ENCODE results near the gene FAM229B. TPM values are rescaled to one million over a fixed set of nuclear protein-coding genes. Genes with fewer than 3 reads are reported as not detected.

The FAM229B gene
- total RNA-seq, 1 donor from 2014 or later, result 13.6 TPM

DNA sequence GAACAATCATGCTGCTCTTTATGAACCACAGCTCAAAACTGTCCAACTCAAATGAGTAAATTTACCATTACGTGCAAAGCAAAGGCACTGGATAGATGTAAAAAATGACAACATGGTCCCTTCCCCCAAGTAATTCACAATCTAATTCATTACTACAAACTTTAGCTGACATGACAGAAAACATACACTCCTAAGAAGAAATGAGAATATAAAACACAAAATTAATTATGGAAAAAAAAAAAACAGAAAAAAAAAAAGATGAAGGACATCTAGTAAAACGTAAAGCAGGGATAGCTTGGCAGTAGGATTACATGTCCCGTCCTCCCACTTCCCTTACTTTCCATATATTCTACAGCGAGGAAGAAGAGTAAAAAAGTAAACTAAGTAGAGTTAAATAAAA lies 5.8 kb upstream of the FAM229B start:
- intact Hi-C loops (cut with DNase I), result no loop called here
- TF ChIP-seq, protein P1, sequence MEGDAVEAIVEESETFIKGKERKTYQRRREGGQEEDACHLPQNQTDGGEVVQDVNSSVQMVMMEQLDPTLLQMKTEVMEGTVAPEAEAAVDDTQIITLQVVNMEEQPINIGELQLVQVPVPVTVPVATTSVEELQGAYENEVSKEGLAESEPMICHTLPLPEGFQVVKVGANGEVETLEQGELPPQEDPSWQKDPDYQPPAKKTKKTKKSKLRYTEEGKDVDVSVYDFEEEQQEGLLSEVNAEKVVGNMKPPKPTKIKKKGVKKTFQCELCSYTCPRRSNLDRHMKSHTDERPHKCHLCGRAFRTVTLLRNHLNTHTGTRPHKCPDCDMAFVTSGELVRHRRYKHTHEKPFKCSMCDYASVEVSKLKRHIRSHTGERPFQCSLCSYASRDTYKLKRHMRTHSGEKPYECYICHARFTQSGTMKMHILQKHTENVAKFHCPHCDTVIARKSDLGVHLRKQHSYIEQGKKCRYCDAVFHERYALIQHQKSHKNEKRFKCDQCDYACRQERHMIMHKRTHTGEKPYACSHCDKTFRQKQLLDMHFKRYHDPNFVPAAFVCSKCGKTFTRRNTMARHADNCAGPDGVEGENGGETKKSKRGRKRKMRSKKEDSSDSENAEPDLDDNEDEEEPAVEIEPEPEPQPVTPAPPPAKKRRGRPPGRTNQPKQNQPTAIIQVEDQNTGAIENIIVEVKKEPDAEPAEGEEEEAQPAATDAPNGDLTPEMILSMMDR (IDR thresholded peaks at IDR 0.05), result no peak
- Histone ChIP-seq H3K4me1 (peaks cover 12% of the 10 kb centered on the region), H3K4me3 (no peak overlapping the region), H3K27me3 (ENCODE audit: low read depth) (no peaks in the 10 kb centered on the region), H3K27ac (no peak overlapping the region), H3K36me3 (peaks cover 68% of the 10 kb centered on the region), H3K9me3 (no peaks in the 10 kb centered on the region)
- ATAC-seq, result no peak
- no peak for DNase-seq

GRCh38 chr6:112085286-112086065 lies 1.9 kb upstream of the FAM229B start:
- ATAC-seq, result no peak
- no peak overlapping the region for H3K4me3 ChIP-seq
- H3K27ac ChIP-seq, result no peak overlapping the region
- H3K36me3 ChIP-seq, result peaks cover 30% of the 10 kb centered on the region
- intact Hi-C loops (cut with DNase I), result no loop called here
- no peaks in the 10 kb centered on the region for H3K9me3 ChIP-seq
- H3K4me1 ChIP-seq, result peaks cover 18% of the 10 kb centered on the region
- TF ChIP-seq, protein P1 (IDR thresholded peaks at IDR 0.05), result no peak
- no peaks in the 10 kb centered on the region for H3K27me3 ChIP-seq (ENCODE audit: low read depth)
- DNase-seq, result no peak

- Histone ChIP-seq H3K27ac (peak overlapping the region; percentile 88), H3K9me3 (no peaks in the 10 kb centered on the region), H3K36me3 (peaks cover 23% of the 10 kb centered on the region), H3K4me1 (peaks cover 18% of the 10 kb centered on the region), H3K27me3 (ENCODE audit: low read depth) (no peaks in the 10 kb centered on the region), H3K4me3 (peak overlapping the region; percentile 78)
- DNase-seq (no peak), ATAC-seq (peak; percentile 42 to 62)
- TF ChIP-seq, protein P1 (IDR thresholded peaks at IDR 0.05), result peak; percentile 23
- intact Hi-C loops (cut with DNase I), result no loop called here
Measured at GRCh38 chr6:112086744-112087135, 651 bp upstream of the FAM229B start.

DNA sequence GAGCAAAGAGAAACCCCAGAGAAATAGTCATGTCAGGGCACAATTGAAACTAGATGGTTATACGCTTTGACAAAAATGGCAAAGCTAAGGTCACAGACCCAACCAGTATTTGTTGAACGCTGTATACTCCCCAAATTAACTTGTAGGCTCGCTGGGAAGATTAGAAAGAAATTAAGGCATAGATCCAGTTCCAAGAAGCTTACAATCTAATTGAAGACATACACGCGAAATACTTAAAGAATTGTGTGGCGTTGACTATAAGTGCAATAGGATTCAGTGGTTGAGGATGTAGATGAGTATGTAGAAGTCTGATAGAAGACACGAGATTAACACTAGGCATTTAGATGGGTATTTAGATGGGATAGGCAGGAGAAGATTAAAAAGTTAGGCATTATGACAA lies 525 bp downstream of the FAM229B start:
- DNase-seq (no peak), ATAC-seq (no peak)
- peaks cover 18% of the 10 kb centered on the region for H3K4me1 ChIP-seq
- no peaks in the 10 kb centered on the region for H3K9me3 ChIP-seq
- peak overlapping the region; percentile 78 for H3K4me3 ChIP-seq
- peaks cover 23% of the 10 kb centered on the region for H3K36me3 ChIP-seq
- TF ChIP-seq, protein P1 (IDR thresholded peaks at IDR 0.05), result no peak
- H3K27me3 ChIP-seq (ENCODE audit: low read depth), result no peaks in the 10 kb centered on the region
- H3K27ac ChIP-seq, result peak overlapping the region; percentile 88
- intact Hi-C loops (cut with DNase I), result no loop called here

GRCh38 chr6:112096901-112097300 lies 9.5 kb downstream of the FAM229B start:
- no peaks in the 10 kb centered on the region for H3K36me3 ChIP-seq
- H3K9me3 ChIP-seq, result no peaks in the 10 kb centered on the region
- no peaks in the 10 kb centered on the region for H3K27me3 ChIP-seq (ENCODE audit: low read depth)

More at GRCh38 chr6:112096901-112097300, 9.5 kb downstream of the FAM229B start:
- DNase-seq (no peak), ATAC-seq (no peak)
- intact Hi-C loops (cut with DNase I), result no loop called here
- H3K4me3 ChIP-seq, result no peak overlapping the region
- TF ChIP-seq, protein P1 (IDR thresholded peaks at IDR 0.05), result no peak
- H3K27ac ChIP-seq, result no peak overlapping the region
- H3K4me1 ChIP-seq, result no peaks in the 10 kb centered on the region
